ENCODE data around the gene UBXN10. TPM values are rescaled to one million over a fixed set of nuclear protein-coding genes. Genes with fewer than 3 reads are reported as not detected.

UBXN10 gene
- total and polyA plus RNA-seq, 12 donors = 0.64 to 2.6 (median 1.5) TPM

DNA sequence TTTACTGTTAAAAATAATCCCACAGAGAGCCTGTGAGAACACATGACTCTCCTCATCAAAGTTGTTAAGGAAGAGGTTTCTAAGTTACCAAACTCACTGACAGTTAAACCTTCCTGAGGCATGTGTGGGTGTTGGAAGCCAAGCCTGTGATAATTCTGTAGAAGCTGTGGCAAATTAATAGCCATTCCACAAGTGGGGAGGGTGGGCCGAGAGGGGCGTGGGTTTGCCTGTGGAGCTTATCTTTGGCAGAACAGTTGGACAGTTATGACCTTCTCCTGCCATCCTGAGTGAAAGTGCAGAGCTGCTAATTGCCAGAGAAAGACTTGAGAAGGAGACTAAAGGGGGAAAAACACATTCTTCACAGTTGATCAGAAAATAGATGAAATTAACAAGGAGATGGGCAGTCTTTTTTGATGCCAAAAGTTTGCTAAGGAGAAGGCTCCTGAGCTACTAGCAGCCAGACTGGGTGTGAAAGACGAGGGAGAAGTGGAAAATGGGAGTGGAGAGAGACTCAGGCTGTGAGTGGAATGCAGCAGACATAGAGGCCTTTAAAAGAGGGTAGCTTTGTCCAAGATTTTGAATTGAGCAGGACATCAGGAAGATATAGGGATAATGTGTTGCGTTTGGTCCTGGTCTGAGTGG is 2.0 kb downstream of the UBXN10 start:
- Histone ChIP-seq H3K36me3 (replicated peaks in 1 of 2) (no peaks in the 10 kb centered on the region), H3K27me3 (no peaks in the 10 kb centered on the region), H3K4me3 (no peak overlapping the region), H3K27ac (no peak overlapping the region), H3K9me3 (replicated peaks in 1 of 3) (no peaks in the 10 kb centered on the region), H3K4me1 (replicated peaks in 1 of 2) (peaks cover 4 to 25% of the 10 kb centered on the region in 2 donors)
- WGBS, 4 donors = 52 to 63% (median 55%) methylated on average over 4 of the region's 4 CpGs
- intact Hi-C loops (cut with DNase I) = no loop called here
- DNase-seq = no peak
- TF ChIP-seq CTCF (IDR thresholded peaks at IDR 0.05) (no peak), POLR2A (IDR thresholded peaks at IDR 0.05) (no peak)

GRCh38 chr1:20188455-20188817 is 2.5 kb downstream of the UBXN10 start:
- H3K4me1 ChIP-seq (replicated peaks in 1 of 2) = peaks cover 4 to 25% of the 10 kb centered on the region in 2 donors
- intact Hi-C loops (cut with DNase I) = no loop called here

DNA sequence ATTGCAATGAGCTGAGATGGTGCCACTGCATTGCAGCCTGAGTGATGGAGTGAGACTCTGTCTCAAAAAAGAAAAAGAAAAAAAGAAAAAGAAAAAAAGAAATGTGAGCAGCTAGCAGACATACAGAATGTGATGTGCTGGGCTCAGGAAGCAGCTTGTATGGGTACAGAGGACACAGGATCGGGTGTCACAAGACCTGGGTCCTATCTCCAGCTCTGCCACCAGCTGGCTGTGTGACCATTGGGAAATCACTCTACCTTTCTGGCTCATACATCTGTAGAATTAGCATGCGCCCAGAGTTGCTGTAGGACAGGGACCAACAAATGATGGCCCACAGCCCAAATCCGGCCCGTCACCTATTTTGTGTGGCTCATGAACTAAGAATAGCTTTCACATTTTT is 3.8 kb downstream of the UBXN10 start:
- Histone ChIP-seq H3K4me3 (no peak overlapping the region), H3K4me1 (replicated peaks in 1 of 2) (peaks cover 4 to 21% of the 10 kb centered on the region in 2 donors), H3K27ac (no peak overlapping the region), H3K9me3 (replicated peaks in 1 of 3) (no peaks in the 10 kb centered on the region), H3K27me3 (no peaks in the 10 kb centered on the region), H3K36me3 (replicated peaks in 1 of 2) (no peaks in the 10 kb centered on the region)
- 92 to 97% (median 95%) methylated on average over 4 of the region's 4 CpGs for WGBS, 4 donors
- no peak for DNase-seq
- intact Hi-C loops (cut with DNase I) = loop anchor here in 1 of 2 donors (10.0 kb wide), 1 partner anchor 85 kb away; no protein-coding TSS in a partner anchor
- no peak for TF ChIP-seq CTCF (IDR thresholded peaks at IDR 0.05)
- TF ChIP-seq POLR2A (IDR thresholded peaks at IDR 0.05) = no peak

More at GRCh38 chr1:20188455-20188817, 2.5 kb downstream of the UBXN10 start:
- H3K9me3 ChIP-seq (replicated peaks in 1 of 3) = no peaks in the 10 kb centered on the region
- H3K36me3 ChIP-seq (replicated peaks in 1 of 2) = no peaks in the 10 kb centered on the region
- no peak for DNase-seq
- TF ChIP-seq CTCF (IDR thresholded peaks at IDR 0.05) (no peak), POLR2A (IDR thresholded peaks at IDR 0.05) (no peak)
- no peak overlapping the region for H3K4me3 ChIP-seq
- WGBS, 4 donors = 73 to 82% (median 77%) methylated on average over 4 of the region's 4 CpGs
- no peak overlapping the region for H3K27ac ChIP-seq
- H3K27me3 ChIP-seq = no peaks in the 10 kb centered on the region

DNA sequence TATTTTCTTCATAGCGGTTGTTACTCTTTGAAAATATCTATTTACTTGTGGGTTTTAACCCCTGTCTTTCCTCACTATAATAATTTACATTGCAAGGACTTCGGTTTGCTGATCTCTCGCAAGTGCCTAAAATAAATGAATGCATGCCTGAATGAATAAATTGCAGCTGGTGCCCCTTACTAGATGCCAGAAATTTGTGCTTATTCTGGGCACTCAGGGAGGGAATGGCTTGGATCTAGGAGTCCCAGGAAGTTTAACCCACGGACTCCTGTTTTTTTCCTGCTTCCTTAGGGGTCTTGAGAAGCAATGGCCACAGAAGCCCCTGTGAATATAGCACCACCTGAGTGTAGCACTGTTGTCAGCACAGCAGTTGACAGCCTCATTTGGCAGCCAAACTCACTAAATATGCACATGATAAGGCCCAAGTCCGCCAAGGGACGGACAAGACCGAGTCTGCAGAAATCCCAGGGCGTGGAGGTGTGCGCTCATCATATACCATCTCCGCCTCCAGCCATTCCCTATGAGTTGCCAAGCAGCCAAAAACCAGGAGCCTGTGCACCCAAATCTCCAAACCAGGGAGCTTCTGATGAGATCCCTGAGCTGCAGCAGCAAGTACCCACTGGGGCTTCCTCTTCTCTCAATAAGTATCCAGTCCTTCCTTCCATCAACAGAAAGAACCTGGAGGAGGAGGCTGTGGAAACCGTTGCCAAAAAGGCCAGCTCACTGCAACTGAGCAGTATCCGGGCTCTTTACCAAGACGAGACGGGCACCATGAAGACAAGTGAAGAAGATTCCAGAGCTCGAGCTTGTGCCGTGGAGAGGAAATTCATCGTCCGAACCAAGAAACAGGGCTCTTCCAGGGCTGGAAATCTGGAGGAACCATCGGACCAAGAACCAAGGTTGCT is 4.6 kb downstream of the UBXN10 start:
- 89 to 94% (median 93%) methylated on average over 13 to 19 of the region's 19 CpGs for WGBS, 4 donors
- no peak overlapping the region for H3K27ac ChIP-seq
- intact Hi-C loops (cut with DNase I) = loop anchor here in 1 of 2 donors (10.0 kb wide), 1 partner anchor 86 kb away; no protein-coding TSS in a partner anchor
- TF ChIP-seq CTCF (IDR thresholded peaks at IDR 0.05) (no peak), POLR2A (IDR thresholded peaks at IDR 0.05) (no peak)
- H3K9me3 ChIP-seq (replicated peaks in 1 of 3) = no peaks in the 10 kb centered on the region
- no peak overlapping the region for H3K4me3 ChIP-seq
- no peaks in the 10 kb centered on the region for H3K27me3 ChIP-seq
- peaks cover 4 to 21% of the 10 kb centered on the region in 2 donors for H3K4me1 ChIP-seq (replicated peaks in 1 of 2)
- H3K36me3 ChIP-seq (replicated peaks in 1 of 2) = no peaks in the 10 kb centered on the region
- DNase-seq = no peak
